GM18499 (cell line): ENCODE results near the gene ENO3.

Experiments used
- ATAC-seq: cut with Tn5 transposase; IDR thresholded peaks from one replicate; pipeline ENCODE4 v1.9.1; 2021; ENCODE audit warnings: moderate number of reproducible peaks; ENCODE audit not compliant: insufficient read depth, unreplicated experiment

The ENO3 gene

GRCh38 chr17:4999430-5000093 lies 48.6 kb downstream of the ENO3 start:
- no peak for ATAC-seq

GRCh38 chr17:5000237-5000639 lies 49.3 kb downstream of the ENO3 start:
- ATAC-seq = no peak

DNA sequence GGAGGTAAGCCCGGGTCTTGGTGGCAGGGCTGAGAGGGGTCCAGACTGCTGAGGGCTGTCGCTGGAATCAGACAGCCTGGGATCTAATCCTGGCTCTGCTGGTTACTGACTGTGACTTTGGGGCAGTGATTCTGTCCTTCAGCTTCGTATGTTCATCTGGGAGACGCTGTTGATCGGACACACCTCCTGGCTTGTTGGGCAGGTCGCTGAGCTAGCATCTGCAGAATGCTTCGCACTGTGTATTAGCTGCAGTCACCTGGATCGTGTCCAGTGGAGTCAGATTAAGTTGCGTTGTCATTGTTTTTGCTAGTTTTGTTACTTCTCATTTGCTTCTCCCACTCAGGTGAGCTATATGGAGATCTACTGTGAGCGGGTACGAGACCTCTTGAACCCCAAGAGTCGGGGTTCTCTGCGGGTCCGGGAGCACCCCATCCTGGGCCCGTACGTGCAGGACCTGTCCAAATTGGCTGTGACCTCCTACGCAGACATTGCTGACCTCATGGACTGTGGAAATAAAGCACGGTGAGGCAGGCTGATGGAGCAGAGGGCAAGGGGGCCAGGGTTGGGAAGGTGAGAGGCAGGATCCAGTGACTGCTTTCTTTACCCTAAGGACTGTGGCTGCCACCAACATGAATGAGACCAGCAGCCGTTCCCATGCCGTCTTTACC lies 51.3 kb downstream of the ENO3 start:
- ATAC-seq = no peak

- ATAC-seq = no peak
These were observed 52.4 kb downstream of the ENO3 start for GRCh38 chr17:5003214-5003867.
